Stimulated activated CD4-positive, alpha-beta T cell treated with anti-CD3 and anti-CD28 coated beads, Interleukin-1b, Interleukin-23, amount 100 ng/mL, for 24 hours (primary cell): ENCODE measurements around the gene NDUFB6.
"Not testable (repeated sequence)": the region's sequence is repeated elsewhere in the genome, so short reads cannot be mapped to it uniquely, and the experiment has no call there.

Experiments used
- DNase-seq, 4 experiments: peaks; one replicate each; pipeline ENCODE4 v3.0.0-alpha.2; 2020; ENCODE audit warnings: low read depth in 4 of 4, low spot score in 1 of 4

Gene NDUFB6

DNA sequence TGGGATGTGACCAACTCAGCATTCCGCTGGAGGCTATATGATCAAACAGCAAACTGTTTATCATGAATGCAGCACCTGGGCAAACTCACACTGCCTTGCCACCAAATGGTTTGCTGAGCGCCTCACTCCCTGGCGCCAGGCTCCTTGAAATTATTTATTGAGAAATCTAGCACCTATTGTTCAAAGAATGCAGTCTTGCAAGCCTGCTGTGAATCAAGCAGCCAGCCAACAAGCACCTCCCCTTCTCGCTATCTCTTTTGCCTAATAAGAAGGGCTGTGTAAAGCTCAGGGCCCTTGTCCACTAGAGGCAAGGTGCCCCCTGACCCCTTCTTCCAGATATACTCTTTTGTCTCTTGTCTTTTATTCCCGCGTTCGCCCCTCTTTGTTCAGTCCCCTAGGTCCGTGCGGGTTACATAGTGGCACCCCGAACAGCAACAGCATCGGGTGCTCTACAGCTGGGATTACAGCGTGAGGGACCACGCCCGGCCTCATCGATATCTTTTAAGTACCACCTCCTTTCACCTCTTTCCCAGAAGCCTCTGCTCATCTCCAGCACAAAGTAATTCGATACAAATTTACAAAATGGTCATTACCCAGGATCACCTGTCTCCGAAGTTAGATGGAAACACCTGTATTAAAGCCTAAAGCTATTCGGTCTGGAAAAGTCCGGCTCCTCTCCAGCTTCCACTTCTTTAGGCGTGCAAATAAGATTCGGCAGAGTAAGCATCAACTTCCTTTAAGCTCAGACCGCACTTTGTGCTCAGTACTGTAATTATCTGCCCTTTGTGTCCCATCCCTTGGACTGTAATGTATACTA, 47.9 kb downstream of the NDUFB6 start:
- DNase-seq: no peak

DNA sequence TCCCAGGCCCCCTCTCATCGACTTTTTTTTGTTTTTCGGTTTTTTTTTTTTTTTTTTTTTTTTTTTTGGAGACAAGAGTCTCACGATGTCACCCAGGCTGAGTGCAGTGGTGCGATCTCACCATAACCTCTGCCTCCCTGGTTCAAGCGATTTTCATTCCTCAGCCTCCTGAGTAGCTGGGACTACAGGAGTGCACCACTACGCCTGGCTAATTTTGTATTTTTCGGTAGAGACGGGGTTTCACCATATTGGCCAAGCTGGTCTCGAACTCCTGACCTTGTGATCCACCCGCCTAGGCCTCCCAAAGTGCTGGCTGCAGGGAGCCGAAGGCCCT, 48.4 kb downstream of the NDUFB6 start:
- DNase-seq: not testable (repeated sequence)

GRCh38 chr9:32523910-32524309, 49.0 kb downstream of the NDUFB6 start:
- DNase-seq: no peak

DNA sequence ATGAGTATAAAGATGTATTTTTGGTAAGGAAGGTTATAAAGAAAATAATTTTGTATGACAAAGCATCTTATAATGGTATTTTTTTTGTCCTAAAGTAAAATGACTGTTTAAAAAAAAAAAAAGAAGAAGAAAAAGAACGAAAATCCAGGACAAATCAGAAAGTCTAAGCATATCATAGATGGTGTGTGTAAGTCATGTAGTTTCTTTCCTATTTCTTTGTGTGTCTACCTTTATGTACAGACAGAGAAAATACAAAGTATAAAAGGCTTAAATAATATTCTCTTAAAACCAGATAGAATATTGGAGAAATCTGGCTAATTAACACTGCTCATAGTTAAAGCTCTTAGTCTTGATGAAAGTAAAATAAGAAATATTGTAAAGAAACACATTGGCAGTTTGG, 54.7 kb downstream of the NDUFB6 start:
- DNase-seq: no peak

DNA sequence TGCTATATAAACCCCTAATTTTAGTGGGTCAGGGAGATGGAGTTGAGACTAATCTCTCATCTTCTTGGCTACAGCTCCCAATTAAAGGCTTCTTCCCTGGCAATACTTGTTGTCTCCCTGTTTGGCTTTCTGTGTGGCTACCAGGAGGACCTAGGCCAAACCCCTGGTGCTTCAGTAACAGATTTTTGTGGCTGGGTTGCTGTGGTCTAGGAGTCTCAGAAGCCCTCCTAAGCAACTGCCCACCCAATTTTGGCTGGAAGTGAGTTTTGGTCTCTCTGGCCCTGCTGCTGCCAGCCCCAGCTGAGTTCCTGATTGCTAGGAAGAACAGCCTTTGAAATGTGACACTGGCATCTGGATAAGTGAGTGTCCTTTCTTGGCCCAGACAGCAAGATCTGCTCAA, 56.7 kb downstream of the NDUFB6 start:
- no peak for DNase-seq

DNA sequence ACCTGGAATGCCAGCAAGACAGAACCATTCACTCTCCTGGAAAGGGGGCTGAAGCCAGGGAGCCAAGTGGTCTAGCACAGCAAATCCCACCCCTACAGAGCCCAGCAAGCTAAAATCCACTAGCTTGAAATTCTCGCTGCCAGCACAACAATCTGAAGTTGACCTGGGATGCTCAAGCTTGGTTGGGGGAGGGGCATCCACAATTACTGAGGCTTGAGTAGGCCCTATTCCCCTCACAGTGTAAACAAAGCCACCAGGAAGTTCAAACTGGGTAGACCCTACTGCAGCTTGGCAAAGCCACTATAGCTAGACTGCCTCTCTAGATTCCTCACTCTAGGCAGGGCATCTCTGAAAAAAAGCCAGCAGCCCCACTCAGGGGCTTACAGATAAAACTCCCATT, 64.2 kb downstream of the NDUFB6 start:
- DNase-seq: no peak

DNA sequence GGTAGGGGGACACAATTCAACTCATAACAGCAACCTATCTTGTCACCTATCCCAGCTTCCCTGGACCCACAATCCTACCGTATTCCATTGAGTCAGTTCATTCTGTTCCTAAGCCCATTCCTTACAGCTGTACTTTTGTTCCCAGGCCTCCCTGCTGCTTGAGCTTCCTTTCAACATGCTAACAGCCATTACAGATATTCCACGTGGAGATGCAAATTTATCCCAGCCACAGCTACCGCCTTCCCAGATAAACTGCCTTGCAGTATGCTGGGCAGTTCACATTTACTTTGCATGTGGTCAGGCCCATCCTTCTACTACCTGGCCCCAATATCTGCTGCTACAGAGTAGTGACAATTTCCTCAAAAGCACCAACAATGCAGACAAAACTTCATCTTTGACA, 70.0 kb downstream of the NDUFB6 start:
- no peak for DNase-seq
